Fibroblast of lung (primary cell): ENCODE results near the gene JTB.

Experiments
- EZH2 ChIP-seq: IDR thresholded peaks from 2 replicates; pipeline ENCODE4 v1.5.1; 2012; ENCODE audit warnings: low read length, control low read depth, mild to moderate bottlenecking; ENCODE audit errors: missing control alignments
- TF ChIP-seq, protein P1 (sequence below), 2 donors: IDR thresholded peaks in 1 of 2; conservative IDR thresholded peaks in 1 of 2; 1 replicate in 1 of 2; 2 replicates in 1 of 2; pipeline ENCODE4 v1.5.1; 2011 to 2012; ENCODE audit warnings: low read length in 2 of 2, control low read depth in 1 of 2, inconsistent platforms in 1 of 2, low read depth in 1 of 2, mild to moderate bottlenecking in 1 of 2

DNA sequence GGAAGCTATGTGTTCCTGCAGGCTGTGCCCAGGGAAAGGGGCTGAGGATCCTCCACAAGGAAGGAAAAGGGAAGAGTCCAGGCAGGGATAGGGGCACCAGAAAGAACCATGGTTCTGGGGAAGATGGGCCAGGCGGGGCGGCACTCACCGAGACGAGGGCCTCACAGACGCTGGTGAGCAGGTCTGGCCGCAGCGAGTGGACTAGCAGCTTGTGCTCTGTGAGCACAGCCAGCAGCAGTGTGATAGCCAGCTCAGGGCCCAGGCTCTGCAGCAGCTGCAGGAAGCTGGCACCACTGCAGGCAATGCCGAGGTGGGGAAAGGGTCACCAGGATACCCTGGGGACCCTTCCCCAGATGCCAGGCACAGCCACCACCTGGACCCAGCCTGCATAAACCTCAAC is 36.7 kb downstream of the JTB start:
- TF ChIP-seq, protein P1, sequence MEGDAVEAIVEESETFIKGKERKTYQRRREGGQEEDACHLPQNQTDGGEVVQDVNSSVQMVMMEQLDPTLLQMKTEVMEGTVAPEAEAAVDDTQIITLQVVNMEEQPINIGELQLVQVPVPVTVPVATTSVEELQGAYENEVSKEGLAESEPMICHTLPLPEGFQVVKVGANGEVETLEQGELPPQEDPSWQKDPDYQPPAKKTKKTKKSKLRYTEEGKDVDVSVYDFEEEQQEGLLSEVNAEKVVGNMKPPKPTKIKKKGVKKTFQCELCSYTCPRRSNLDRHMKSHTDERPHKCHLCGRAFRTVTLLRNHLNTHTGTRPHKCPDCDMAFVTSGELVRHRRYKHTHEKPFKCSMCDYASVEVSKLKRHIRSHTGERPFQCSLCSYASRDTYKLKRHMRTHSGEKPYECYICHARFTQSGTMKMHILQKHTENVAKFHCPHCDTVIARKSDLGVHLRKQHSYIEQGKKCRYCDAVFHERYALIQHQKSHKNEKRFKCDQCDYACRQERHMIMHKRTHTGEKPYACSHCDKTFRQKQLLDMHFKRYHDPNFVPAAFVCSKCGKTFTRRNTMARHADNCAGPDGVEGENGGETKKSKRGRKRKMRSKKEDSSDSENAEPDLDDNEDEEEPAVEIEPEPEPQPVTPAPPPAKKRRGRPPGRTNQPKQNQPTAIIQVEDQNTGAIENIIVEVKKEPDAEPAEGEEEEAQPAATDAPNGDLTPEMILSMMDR (conservative IDR thresholded peaks at IDR 0.05 in 1 of 2, IDR thresholded peaks at IDR 0.05 in 1 of 2; ENCODE audit: low read depth in 1 of 2, low read length in 2 of 2) = no peak
- TF ChIP-seq EZH2 = no peak
